ENCODE measurements around the gene METTL6.
"Not testable (repeated sequence)": the region's sequence is repeated elsewhere in the genome, so short reads cannot be mapped to it uniquely, and the experiment has no call there.

Gene METTL6

DNA sequence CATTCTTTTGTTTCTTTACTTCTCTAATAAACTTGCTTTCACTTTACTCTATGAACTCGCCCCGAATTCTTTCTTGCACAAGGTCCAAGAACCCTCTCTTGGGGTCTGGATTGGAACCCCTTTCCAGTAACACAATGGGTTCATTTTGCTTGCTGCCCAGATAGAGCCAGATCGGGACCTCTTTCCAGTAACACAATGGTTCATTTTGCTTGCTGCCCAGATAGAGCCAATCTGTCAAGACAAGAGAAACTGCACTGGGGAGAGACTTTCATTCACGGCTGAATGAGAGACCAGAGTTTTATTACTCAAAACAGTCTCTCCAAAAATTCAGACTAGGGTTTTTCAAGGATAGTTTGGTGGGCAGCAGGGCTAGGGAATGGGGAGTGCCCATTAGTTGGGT lies 25.4 kb downstream of the METTL6 start:
- no peak for DNase-seq

DNA sequence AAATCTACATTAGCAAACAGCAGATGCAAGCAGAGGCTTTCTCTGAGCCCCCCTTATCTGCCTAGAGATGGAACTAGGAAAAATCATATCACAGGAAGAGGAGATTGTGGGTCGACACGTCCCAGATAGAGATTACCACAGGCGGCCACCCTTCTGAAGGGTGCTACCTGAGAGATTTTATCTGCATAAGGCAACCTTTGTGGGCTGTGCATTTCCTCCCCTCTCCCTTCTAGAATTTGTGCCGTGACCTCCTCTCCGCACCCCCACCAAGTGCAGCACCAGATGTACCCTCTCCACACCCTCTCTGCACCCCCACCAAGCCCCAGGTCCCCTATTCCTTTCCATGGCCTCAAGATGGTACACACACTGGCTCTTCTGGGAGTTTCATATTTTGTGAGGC lies 27.4 kb downstream of the METTL6 start:
- no peak for DNase-seq

DNA sequence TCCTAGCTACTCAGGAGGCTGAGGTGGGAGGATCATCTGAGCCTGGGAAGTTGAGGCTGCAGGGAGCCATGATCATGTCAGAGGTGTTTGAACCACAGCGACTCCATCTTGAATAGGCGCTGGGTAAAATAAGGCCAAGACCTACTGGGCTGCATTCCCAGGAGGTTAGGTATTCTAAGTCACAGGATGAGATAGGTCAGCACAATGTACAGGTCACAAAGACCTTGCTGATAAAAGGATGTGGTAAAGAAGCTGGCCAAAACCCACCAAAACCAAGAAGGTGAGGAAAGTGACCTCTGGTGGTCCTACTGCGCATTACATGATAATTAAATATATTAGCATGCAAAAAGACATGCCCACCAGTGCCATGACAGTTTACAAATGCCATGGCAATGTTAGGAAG lies 28.6 kb downstream of the METTL6 start:
- DNase-seq: not testable (repeated sequence)

DNA sequence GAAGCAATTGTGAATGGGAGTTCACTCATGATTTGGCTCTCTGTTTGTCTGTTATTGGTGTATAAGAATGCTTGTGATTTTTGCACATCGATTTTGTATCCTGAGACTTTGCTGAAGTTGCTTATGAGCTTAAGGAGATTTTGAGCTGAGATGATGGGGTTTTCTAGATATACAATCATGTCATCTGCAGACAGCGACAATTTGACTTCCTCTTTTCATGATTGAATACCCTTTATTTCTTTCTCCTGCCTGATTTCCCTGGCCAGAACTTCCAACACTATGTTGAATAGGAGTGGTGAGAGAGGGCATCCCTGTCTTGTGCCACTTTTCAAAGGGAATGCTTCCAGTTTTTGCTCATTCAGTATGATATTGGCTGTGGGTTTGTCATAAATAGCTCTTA lies 34.1 kb downstream of the METTL6 start:
- not testable (repeated sequence) for DNase-seq

DNA sequence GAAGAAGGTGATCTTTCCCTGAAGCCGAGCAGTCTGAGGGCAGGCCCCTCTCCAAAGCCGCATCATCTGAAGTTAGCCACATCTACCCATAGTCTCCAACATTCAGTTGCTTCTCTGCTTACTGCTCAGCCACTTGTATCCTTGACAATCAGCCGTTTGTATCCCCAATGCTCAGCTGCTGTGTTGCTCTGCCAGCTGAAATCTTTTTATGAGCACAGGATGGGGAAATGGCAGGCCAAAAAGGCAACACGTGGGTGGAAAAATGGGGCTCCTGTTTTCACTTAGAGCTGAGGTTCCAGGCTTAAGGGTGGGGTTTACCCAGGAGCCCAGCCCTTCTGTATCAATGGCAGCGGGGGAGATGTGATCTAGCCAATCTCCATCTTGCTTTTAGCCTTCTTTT lies 36.3 kb downstream of the METTL6 start:
- no peak for DNase-seq

DNA sequence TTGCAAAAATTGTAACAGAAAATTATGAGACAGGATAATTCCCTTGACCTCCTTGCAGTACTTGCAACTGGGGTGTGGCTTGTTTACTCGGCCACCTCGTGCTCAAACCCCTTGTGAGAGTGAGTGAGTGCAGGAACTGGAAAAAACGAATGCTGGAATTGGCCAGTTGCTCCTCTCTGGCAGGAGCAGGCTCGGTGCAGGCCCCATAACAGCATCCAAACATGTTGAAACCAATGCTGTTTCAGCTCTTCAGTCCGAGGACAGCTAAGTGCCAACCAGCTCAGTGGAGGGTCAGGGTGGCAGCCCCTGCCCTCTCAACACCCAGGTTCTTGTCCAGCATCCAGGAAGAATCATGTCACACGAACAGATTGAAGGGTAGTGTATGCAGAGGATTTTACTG lies 36.9 kb downstream of the METTL6 start:
- DNase-seq: no peak

DNA sequence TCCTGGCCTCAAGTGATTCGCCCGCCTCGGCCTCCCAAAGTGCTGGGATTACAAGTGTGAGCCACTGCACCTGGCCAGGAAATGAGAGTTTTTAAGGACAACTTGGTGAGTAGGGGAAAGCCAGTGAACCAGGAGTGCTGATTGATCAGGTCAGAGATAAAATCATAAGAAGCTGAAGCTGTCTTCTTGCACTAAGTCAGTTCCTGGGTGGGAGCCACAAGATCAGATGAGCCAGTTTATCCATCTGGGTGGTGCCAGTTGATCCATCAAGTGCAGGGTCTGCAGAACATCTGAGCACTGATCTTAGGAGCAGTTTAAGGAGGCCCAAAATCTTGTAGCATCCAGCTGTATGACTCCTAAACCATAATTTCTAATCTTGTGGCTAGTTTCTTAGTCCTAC lies 39.0 kb downstream of the METTL6 start:
- DNase-seq: not testable (repeated sequence)

DNA sequence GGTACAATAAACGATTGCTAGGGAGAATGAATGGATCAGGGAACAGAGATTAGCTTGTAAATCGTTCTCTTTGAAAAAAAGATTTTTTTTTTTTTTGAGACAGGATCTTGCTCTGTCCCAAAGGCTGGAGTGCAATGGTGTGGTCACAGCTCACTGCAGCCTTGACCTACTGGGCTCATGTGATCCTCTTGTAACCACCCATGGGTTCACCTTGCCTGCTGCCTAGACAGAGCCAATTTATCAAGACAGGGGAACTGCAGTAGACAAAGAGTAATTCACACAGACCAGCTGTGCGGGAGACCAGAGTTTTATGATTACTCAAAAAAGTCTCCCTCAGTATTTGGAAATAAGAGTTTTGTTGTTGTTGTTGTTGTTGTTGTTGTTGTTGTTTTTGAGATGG lies 39.6 kb downstream of the METTL6 start:
- DNase-seq: no peak

DNA sequence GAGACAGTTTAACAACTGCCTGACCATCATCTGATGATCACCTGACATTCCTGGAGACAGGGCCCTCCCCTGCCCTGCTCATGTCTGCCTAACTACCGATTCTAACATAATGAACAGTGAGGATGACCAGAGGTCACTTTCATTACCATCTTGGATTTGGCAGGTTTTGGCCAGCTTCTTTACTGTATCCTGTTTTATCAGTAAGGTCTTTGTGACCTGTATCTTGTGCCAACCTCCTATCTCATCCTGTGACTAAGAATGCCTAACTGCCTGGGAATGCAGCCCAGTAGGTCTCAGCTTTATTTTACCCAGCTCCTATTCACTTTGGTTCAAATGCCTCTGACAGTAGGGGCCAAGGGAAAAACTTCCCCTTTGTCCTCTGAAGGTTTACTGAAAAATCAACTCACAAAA lies 40.2 kb downstream of the METTL6 start:
- no peak for DNase-seq

DNA sequence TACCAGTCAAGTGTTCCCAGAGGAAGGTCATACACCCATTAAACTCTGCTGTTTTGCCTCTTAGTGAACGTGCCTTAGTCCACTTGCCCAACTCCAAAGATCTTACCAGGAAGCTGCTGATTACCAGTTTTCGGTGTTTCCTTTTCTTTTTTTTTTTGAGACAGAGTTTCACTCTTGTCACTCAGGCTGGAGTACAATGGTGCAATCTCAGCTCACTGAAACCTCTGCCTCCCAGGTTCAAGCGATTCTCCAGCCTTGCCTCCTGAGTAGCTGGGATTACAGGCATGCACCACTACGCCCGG lies 40.7 kb downstream of the METTL6 start:
- not testable (repeated sequence) for DNase-seq

DNA sequence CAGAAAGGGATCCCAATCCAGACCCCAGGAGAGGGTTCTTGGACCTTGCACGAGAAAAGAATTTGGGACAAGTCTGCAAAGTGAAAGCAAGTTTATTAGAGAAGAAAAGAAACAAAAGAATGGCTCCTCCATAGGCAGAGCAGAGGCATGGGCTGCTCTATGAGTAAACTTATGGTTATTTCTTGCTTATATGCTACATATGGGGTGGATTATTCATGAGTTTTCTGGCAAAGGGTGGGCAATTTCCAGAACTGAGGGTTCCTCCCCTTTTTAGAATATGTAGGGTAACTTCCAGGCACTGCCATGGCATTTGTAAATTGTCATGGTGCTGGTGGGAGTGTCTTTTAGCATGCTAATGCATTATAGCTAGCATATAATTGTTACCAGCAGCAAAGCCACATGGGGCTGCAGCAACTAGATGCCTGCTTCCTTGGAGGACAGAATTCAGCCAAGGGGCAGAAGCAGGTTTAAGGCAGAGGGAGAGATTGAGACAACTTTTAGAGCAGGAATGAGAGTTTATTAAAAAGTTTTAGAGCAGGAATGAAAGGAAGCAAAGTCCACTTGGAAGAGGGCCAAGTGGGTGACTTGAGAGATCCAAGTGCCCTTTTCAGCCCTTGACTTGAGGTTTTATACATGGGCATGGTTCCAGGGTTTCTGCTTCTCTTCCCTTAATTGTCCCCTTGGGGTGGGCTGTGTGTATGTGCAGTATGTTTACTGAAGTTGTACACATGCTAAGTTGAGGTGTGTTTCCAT lies 41.3 kb downstream of the METTL6 start:
- DNase-seq: no peak

DNA sequence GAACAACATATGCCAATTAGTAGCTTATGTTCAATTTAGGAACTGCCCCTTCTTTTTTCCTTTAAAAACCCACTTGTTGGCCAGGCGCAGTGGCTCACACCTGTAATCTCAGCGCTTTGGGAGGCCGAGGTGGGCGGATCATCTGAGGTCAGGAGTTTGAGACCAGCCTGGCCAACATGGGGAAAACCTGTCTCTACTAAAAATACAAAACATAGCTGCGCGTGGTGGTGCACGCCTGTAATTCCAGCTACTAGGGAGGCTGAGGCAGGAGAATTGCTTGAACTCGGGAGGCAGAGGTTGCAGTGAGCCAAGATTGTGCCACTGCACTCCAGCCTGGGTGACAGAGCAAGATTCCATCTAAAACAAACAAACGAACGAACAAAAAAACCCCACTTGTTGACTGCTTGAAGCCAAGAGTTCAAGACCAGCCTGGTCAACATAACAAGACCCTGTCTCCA lies 42.1 kb downstream of the METTL6 start:
- not testable (repeated sequence) for DNase-seq

DNA sequence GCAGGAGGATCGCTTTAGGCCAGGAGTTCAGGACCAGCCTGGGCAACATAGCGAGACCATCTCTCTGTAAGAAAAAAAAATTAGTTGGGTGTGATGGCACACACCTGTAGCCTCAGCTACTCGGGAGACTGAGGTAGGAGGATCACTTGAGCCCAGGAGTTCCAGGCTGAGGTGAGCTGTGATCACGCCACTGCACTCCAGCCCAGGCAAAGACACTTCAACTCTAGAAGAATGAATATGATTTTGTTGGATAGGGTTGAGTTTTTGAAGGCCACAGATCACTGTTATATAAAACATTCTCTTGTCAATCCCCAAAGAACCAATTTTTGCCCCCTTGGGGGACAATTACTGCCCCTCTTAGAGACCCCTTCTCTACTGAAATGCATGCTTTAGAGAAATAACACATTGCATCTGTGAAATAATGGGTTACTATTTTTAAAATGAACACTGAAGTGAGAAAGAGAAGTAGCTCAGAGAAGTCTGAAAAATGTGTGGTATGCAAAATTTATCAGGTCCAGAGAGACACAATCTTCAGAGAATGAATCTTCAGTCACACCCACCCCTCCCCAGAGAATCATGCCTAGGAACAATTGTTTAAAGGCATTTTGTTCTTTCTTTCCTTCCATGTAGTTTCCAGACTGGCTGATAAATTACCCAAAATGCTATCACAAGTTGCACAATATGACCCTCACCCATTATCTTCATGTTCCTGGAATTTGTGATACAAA lies 42.7 kb downstream of the METTL6 start:
- no peak for DNase-seq

DNA sequence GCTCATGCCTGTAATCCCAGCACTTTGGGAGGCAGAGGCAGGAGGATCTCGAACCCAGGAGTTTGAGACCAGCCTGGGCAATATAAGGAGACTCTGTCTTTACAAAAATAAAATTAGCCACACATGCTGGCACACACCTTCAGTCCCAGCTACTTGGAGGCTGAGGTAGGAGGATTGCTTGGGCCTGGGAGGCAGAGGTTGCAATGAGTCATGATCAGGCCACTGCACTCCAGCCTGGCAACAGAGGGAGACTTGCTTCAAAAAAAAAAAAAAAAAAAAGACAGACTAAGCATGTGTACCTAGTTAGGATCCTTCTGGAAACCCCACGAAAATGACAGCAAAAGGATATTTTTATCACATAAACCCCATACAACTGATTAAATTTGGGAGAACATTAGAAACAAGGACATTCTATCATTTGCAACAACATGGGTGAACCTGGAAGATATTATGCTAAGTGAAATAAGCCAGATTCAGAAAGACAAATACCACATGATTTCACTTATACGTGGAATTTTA lies 44.9 kb downstream of the METTL6 start:
- no peak for DNase-seq

DNA sequence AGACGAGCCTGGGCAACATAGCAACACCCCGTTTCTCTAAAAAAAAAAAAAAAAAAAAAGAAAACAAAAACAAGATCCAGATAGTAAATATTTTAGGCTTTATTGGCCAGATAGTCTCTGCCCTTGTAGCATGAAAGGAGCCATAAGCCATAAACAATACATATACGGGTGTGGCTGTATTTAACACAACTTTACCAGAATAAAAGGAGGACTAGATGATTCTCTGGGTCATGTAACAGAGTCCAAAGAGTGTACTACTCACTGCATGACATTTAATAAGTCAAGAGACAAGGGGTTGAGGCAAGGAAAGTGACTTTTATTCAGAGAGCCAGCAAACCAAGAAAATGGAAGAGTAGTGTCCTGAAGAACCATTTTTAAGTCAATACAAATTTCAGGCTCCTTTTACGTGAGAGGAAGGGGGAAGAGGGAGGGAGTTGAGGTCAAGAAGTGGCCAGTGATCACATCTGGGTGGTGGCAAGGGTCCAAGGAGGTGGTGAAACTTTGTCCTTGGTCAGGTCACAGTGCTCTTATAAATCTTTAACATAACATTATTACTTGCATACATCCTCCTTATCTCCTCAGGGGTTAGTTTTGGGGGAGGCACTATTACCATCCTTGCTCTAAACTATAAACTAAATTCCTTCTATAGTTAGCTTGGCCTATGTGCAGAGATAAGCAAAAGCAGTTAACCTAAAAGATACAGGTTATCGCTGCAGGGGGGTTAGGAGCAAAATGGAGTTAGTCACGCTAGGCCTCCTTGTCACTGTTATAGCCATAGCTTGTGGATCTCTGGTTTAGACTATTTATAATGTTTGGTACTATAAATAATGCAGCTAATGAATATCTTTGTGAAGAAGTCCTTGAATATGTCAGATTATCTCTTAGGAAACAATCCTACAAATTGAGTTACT lies 46.1 kb downstream of the METTL6 start:
- no peak for DNase-seq

DNA sequence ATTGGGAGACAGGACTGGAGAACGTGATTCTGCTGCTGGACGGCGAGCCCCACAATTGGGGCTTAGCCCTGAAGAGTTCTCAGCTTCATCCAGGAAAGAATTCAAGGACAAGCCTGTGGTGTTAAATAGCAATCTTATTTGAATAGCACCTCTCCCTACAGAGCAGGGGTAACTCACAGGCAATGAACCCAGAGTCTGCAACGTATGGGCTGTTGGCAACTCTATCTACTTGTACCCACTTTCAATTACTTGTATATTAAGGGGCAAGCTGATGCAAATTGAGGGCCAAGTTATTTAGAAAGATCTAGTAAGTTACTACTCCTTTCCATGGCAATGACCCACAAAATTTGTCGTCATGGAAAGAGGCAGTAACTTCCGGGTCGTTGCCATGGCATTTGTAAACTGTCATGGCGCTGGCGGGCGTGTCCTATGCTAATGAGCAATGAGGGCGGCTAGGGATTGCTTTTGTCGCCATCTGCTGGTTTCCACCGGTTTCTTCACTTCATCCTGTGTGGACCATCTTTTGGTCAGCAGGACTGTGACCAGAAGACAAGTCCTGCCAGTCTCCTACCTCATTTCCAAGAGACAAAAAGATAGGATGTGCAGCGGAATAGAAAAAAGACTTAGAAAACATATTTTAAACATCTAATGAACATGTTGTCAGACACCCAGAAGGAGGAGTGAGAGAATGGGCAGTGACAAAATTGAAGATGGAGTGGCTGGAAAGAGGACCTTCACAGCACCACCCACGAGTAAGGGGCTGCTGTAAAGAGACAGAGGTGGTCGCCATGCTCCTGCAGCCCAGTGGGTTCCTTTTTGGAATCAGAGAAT lies 49.2 kb downstream of the METTL6 start:
- DNase-seq: peak; percentile 94 to 97

DNA sequence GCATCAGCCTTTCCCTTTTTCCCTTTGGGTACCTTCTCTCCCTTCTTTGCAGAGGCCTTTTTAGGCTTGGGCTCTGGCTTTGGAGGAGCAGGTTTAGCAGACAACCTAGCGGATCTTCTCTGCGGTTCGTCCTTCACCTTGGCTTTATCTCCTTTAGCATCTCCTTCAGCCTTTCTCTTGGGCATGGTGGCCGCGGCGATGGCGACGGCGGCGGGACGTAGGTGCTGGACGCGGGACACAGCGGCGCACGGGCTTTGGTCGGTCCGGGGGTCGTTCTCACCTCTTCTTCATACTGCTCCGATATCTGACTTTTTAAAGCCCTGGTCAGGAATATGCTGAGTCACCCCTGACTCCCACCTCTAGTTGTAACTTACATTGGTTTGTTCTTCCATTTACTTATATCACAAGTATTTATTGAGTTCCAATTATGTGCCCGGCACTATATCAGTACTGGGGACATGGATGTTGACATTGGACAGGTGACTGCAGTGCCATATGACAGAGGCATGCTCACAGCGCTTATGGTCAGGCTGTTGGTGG lies 51.8 kb downstream of the METTL6 start:
- peak in 1 of 2 experiments; percentile 11 for DNase-seq

DNA sequence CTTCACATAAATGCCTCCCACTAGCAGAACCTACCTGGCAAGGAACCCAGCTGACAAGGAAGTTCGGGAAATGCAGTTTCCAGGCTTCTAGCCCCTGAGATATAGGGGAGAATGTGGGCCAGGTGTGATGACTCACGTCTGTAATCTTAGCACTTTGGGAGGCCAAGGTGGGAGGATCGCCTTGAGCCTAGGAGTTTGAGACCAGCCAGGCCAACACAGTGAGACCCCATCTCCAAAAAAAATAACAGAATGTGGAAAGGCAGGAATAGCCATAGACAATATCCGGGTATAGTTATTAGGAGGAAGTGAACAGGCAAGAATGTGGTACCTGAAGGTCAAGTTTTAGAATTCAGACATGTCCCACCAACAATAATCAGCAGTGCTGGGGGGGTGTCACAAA lies 54.4 kb downstream of the METTL6 start:
- DNase-seq: no peak

DNA sequence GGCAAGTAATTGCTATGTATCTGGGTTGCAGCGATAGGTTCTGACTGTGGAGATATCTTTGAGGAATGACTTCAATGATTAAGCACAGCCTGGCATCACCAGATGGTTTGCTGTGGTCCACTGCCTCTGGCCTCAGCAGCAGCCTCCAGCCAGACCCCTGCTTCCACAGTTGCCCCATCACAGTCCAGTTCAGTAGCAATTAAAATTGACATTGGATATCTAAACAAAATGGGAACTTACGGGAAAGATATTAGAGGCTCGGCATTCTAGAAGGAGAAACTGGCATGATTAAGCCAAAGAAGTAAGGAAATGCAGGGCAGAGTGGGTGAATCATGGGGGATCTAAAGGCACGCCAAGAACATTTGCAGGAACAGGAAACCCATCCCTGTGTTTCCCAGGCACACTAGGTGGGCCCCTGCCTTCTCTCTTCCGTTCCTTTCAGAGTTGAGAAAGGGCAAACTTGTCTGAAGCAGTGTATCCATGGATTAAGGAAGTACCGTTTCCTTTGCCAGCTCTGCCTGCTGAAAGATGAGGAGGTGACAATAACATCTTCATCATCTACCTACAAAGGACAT lies 58.7 kb downstream of the METTL6 start:
- DNase-seq: no peak

DNA sequence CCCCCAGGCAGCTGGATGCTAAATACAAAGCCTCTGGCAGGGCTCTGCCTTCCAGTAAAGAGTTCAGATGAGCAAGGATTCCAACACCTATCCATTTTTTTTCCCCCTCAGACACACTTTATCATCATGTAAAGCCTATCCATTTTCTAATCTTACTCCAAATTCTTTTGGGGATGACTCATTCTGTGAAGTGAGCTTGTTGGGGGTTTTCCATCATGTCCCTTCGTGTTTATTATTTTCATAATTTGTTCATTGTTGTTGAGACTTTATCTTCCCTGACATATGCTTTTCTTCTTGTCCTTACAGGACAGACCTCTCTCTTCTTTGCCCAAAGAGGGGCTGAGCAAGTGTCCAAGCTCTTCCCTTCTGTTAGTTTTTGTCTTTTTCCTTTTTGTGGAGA lies 60.3 kb downstream of the METTL6 start:
- no peak for DNase-seq

DNA sequence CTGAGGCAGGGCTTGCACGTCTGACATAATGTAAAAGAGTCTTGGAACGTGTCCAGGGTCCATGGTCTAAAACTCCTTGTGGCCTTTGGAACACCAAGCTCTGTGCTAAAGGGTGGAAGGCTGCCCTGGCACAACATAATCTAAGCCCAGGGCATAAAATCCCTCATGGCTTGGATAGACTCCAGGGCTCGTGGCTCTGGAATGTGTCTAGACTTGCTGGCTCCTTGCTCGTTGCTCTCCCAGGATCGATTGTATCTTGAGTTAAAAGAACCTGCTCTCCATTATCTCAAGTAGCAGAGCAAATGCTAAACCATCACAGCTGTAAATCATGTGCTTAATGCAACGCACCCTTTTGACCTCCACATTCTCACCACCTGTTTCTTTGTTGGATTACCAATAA lies 63.3 kb downstream of the METTL6 start:
- not testable (repeated sequence) for DNase-seq

All from activated T-cell treated with anti-CD3 and anti-CD28 coated beads, Interleukin-2, amount 50 U/mL, for 48 hours (primary cell).